Endodermal cell (in vitro differentiated cells): Measurements from ENCODE around the gene TNS3. TPM values are rescaled to one million over a fixed set of nuclear protein-coding genes. Genes with fewer than 3 reads are reported as not detected.

Source experiments
- DNase-seq: peaks from one replicate; pipeline ENCODE4 v3.0.0-alpha.2; 2017
- H3K27ac ChIP-seq: 2 replicates; pipeline ENCODE4 v1.5.1; 2013; ENCODE audit warnings: mild to moderate bottlenecking, low read depth, low read length, moderate library complexity
- H3K27me3 ChIP-seq: 2 replicates; pipeline ENCODE4 v1.6.1; 2013; ENCODE audit warnings: mild to moderate bottlenecking, low read length, moderate library complexity; ENCODE audit not compliant: insufficient read depth, control insufficient read depth, poor library complexity, severe bottlenecking
- H3K36me3 ChIP-seq: 2 replicates; pipeline ENCODE4 v1.7.0; 2013; ENCODE audit warnings: mild to moderate bottlenecking, low read length, moderate library complexity; ENCODE audit not compliant: control insufficient read depth, insufficient read depth
- H3K4me1 ChIP-seq: one replicate; pipeline ENCODE4 v1.7.0; 2013; ENCODE audit warnings: low read length; ENCODE audit not compliant: control insufficient read depth, insufficient read depth
- H3K4me3 ChIP-seq: 2 replicates; pipeline ENCODE4 v1.5.1; 2013; ENCODE audit warnings: mild to moderate bottlenecking, low read length, moderate library complexity
- H3K9ac ChIP-seq: 2 replicates; pipeline ENCODE4 v1.6.1; 2013; ENCODE audit warnings: mild to moderate bottlenecking, low read length, moderate library complexity; ENCODE audit not compliant: poor library complexity, severe bottlenecking; ENCODE audit errors: extremely low read depth
- H3K9me3 ChIP-seq: 2 replicates; pipeline ENCODE4 v1.6.1; 2013; ENCODE audit warnings: mild to moderate bottlenecking, low read length, moderate library complexity; ENCODE audit not compliant: control insufficient read depth
- H3K27ac Mint-ChIP-seq: 2 replicates; pipeline ENCODE4 v1.8.0; 2020; ENCODE audit warnings: mixed read lengths
- H3K27me3 Mint-ChIP-seq: 2 replicates; pipeline ENCODE4 v1.8.0; 2021; ENCODE audit warnings: mild to moderate bottlenecking, mixed read lengths; ENCODE audit not compliant: insufficient read depth
- H3K36me3 Mint-ChIP-seq: 2 replicates; pipeline ENCODE4 v1.8.0; 2020; ENCODE audit warnings: low read depth, mixed read lengths
- H3K4me1 Mint-ChIP-seq: 2 replicates; pipeline ENCODE4 v1.8.0; 2020; ENCODE audit warnings: mixed read lengths
- H3K4me3 Mint-ChIP-seq: 2 replicates; pipeline ENCODE4 v1.8.0; 2020; ENCODE audit warnings: mild to moderate bottlenecking, moderate library complexity, mixed read lengths
- H3K9me3 Mint-ChIP-seq: 2 replicates; pipeline ENCODE4 v1.8.0; 2020; ENCODE audit warnings: mild to moderate bottlenecking, mixed read lengths
- WGBS, 2 experiments: methylation state at CpG; one replicate each; pipeline versions ENCODE4 v1.1.5 to v1.1.7; 2013; ENCODE audit warnings: missing lambda C conversion rate in 2 of 2, mixed read lengths in 1 of 2; ENCODE audit not compliant: insufficient coverage in 1 of 2, insufficient read length in 1 of 2; 5-methylcytosine and 5-hydroxymethylcytosine counted together
- total RNA-seq, 2 donors: library from RNA; stranded (reverse); fragmentation: NEBNext Ultra II Directional in 1 of 2; extraction: Animal tissue kit (Norgen Biotek cat#: 25700) in 1 of 2; gene quantifications; 2 replicates in 1 of 2; 3 replicates in 1 of 2; pipeline ENCODE4 v1.2.1, GENCODE V29; 2021
- TF ChIP-seq, protein P1 (sequence below): fragments of 200-600 bp; sonication (generic); conservative IDR thresholded peaks from 2 replicates; pipeline ENCODE4 v1.5.0; 2021; ENCODE audit warnings: antibody characterized with exemption, mild to moderate bottlenecking

Gene TNS3
- total RNA-seq, 2 donors from 2014 or later: 33.8 to 38.5 TPM

DNA sequence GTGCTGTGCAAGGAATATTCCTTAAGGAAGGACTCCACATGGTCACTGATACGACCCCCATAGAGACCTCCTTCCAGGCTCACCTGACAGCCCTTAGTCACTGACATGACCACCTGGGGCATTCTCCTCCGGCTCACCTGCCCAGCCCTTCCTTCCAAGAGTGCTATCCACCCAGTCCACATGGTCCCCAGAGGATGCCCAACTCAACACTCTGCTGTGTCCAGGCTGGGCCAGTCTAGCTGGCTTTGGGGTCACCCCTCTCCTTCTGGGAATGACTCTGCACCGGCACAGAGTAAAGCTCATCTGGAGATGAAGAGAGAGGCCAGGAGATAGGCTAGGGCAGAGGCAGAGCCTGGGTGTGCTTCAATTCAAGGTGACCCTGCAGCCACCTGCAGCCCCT is 300.8 kb downstream of the TNS3 start:
- Mint-ChIP-seq H3K4me3 (no peak overlapping the region), H3K4me1 (peaks cover 4% of the 10 kb centered on the region), H3K27me3 (no peaks in the 10 kb centered on the region), H3K36me3 (peaks cover 57% of the 10 kb centered on the region), H3K27ac (no peak overlapping the region), H3K9me3 (no peaks in the 10 kb centered on the region)
- TF ChIP-seq, protein P1, sequence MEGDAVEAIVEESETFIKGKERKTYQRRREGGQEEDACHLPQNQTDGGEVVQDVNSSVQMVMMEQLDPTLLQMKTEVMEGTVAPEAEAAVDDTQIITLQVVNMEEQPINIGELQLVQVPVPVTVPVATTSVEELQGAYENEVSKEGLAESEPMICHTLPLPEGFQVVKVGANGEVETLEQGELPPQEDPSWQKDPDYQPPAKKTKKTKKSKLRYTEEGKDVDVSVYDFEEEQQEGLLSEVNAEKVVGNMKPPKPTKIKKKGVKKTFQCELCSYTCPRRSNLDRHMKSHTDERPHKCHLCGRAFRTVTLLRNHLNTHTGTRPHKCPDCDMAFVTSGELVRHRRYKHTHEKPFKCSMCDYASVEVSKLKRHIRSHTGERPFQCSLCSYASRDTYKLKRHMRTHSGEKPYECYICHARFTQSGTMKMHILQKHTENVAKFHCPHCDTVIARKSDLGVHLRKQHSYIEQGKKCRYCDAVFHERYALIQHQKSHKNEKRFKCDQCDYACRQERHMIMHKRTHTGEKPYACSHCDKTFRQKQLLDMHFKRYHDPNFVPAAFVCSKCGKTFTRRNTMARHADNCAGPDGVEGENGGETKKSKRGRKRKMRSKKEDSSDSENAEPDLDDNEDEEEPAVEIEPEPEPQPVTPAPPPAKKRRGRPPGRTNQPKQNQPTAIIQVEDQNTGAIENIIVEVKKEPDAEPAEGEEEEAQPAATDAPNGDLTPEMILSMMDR: no peak
- 90 to 91% methylated on average over 3 of the region's 3 CpGs for WGBS, 2 experiments
- no peak for DNase-seq
- H3K4me3 ChIP-seq: no peak overlapping the region
- peaks cover 32% of the 10 kb centered on the region for H3K36me3 ChIP-seq
- no peak overlapping the region for H3K9ac ChIP-seq
- no peaks in the 10 kb centered on the region for H3K27me3 ChIP-seq
- no peaks in the 10 kb centered on the region for H3K9me3 ChIP-seq
- H3K4me1 ChIP-seq: no peaks in the 10 kb centered on the region
- no peak overlapping the region for H3K27ac ChIP-seq

DNA sequence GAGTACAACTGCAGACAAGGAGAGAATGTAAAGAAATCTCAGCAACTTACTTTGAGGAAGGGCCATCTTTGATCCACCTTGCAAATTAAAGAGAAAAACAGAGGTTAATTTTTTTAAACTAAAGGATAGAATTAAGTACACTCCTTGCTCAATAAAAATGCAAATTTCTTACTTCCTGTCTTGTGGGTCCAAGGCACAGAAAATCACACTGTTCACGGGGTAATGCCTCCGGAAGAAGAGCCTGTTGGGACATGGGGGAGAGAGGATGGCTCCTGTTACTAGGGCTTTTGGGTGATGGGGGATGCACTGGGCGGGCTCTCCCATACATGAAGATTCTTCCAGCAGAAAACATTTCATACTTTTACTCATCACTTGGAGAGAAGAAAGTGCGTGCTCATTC is 301.8 kb downstream of the TNS3 start:
- Histone ChIP-seq H3K27ac (no peak overlapping the region), H3K4me1 (no peaks in the 10 kb centered on the region), H3K27me3 (no peaks in the 10 kb centered on the region), H3K9me3 (no peaks in the 10 kb centered on the region), H3K9ac (no peak overlapping the region), H3K4me3 (no peak overlapping the region), H3K36me3 (peaks cover 26% of the 10 kb centered on the region)
- Mint-ChIP-seq H3K27me3 (no peaks in the 10 kb centered on the region), H3K27ac (no peak overlapping the region), H3K4me3 (no peak overlapping the region), H3K4me1 (peaks cover 4% of the 10 kb centered on the region), H3K36me3 (peaks cover 51% of the 10 kb centered on the region), H3K9me3 (no peaks in the 10 kb centered on the region)
- TF ChIP-seq, protein P1: no peak
- 93% methylated on average over 2 to 4 of the region's 4 CpGs for WGBS, 2 experiments
- DNase-seq: no peak

DNA sequence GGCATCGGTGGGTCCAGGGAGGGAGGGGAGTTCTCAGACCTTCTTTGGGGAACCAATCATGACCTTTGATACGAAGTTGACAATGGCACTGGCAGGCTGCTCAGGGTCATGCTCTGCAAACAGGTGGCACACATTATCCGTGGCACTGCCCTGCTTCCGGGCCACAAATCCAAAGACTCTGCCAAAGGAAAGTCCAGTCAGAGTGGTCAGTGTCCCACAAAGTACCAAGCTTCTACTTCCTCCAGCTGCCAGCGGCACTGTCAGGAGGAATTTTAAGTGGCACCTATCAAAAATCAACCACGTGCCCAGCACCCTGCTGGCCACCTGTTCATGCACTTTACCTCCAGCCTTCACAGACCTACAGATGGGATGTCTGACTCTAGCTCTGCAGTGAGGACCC is 303.9 kb downstream of the TNS3 start:
- WGBS, 2 experiments: 93 to 94% methylated on average over 5 to 6 of the region's 6 CpGs
- Mint-ChIP-seq H3K9me3 (no peaks in the 10 kb centered on the region), H3K27me3 (no peaks in the 10 kb centered on the region), H3K27ac (no peak overlapping the region), H3K4me3 (no peak overlapping the region), H3K4me1 (no peaks in the 10 kb centered on the region), H3K36me3 (peaks cover 39% of the 10 kb centered on the region)
- Histone ChIP-seq H3K4me1 (no peaks in the 10 kb centered on the region), H3K9ac (no peak overlapping the region), H3K4me3 (no peak overlapping the region), H3K27ac (no peak overlapping the region), H3K9me3 (no peaks in the 10 kb centered on the region), H3K36me3 (peaks cover 12% of the 10 kb centered on the region), H3K27me3 (no peaks in the 10 kb centered on the region)
- TF ChIP-seq, protein P1: no peak
- DNase-seq: no peak
